C4-2B (cell line): ENCODE measurements around the gene OSM.

Experiments
- ZFX ChIP-seq: fragments of 450-650 bp; IDR thresholded peaks from 2 replicates; pipeline ENCODE4 v1.6.1; 2017
- TF ChIP-seq, protein P1 (sequence below): fragments of 450-650 bp; conservative IDR thresholded peaks from 2 replicates; pipeline ENCODE4 v1.5.1; 2017; ENCODE audit warnings: mild to moderate bottlenecking

DNA sequence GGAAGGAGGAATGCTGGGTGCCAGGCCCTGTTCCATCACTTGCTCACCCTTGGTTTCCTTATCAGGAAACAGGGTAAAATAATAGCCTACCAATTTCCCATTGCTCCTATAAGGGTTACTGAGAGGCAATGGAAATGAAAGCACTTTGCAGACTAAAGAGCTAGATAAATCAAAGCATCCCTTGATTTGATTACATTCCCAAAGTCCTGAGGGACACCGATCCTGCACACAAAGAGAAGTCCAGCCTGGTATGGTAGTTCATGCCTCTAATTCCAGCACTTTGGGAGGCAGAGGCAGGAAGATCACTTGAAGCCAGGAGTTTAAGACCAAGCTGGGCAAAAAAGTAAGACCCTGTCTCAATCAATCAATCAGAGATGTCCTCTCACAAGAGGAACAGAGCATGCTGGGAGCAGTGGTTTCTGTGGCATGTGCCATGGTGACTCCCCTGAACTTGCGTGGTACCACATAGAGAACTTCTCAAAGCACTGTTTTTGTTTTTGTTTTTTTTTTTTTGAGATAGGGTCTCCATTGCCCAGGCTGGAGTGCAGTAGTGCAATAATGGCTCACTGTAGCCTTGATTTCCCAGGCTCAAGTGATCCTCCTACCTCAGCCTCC, 49.4 kb upstream of the OSM start:
- TF ChIP-seq, protein P1, sequence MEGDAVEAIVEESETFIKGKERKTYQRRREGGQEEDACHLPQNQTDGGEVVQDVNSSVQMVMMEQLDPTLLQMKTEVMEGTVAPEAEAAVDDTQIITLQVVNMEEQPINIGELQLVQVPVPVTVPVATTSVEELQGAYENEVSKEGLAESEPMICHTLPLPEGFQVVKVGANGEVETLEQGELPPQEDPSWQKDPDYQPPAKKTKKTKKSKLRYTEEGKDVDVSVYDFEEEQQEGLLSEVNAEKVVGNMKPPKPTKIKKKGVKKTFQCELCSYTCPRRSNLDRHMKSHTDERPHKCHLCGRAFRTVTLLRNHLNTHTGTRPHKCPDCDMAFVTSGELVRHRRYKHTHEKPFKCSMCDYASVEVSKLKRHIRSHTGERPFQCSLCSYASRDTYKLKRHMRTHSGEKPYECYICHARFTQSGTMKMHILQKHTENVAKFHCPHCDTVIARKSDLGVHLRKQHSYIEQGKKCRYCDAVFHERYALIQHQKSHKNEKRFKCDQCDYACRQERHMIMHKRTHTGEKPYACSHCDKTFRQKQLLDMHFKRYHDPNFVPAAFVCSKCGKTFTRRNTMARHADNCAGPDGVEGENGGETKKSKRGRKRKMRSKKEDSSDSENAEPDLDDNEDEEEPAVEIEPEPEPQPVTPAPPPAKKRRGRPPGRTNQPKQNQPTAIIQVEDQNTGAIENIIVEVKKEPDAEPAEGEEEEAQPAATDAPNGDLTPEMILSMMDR: no peak
- no peak for TF ChIP-seq ZFX
